NCI-H446 (cell line): Measurements from ENCODE around the gene ECD.
A peak's percentile ranks its signal among the peaks of the same experiment; 100 is the strongest.

ENCODE experiments used
- DNase-seq, 2 experiments: peaks; one replicate each; lab custom pipeline; 2025; lab: John Stamatoyannopoulos, UW

The ECD gene

DNA sequence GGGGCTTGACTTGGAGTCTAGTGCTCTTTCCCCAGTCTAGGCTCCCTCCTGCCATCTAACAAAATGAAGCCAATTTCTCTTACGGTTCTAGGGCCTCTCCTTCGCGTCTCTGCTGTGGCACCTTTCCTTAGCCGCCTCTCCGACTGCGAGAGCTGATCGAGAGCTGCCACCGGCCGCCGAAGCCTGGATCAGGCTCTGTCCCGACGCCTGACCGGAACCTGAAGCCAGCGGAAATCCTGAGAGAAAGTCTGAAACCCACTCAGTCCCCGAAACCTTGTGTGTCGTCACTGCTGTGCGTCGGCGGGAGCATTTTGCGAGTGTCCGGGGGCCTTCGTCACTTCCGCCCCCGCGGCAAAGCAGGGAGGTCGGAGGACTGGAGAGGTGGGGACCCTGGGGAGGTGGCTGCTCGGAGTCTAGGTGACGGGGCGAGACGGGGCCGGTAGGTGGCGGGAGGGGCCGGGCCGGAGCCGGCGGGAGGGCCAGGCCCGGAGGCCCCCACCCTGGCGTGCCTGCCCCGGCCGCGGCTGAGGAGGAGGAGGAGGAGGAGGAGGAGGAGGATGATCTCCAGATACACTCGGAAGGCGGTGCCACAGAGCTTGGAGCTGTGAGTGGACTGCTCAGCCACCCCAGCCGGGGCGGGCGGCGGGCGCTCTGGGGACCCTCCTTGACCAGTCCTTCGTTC is at the start of gene ECD, which contains the start of gene FAM149B1:
Gene ECD, minus strand, starts transcription at position 226 of the 682 bp plus-strand sequence. CDS start 4,071 bp downstream, outside the sequence.
Gene FAM149B1, plus strand, starts transcription at position 337 of the 682 bp plus-strand sequence. Its CDS starts 221 bp downstream, at position 558.
- peak; percentile 77 to 86 for DNase-seq

GRCh38 chr10:73215749-73216148 is 47.9 kb upstream of the ECD start:
- DNase-seq, result no peak

DNA sequence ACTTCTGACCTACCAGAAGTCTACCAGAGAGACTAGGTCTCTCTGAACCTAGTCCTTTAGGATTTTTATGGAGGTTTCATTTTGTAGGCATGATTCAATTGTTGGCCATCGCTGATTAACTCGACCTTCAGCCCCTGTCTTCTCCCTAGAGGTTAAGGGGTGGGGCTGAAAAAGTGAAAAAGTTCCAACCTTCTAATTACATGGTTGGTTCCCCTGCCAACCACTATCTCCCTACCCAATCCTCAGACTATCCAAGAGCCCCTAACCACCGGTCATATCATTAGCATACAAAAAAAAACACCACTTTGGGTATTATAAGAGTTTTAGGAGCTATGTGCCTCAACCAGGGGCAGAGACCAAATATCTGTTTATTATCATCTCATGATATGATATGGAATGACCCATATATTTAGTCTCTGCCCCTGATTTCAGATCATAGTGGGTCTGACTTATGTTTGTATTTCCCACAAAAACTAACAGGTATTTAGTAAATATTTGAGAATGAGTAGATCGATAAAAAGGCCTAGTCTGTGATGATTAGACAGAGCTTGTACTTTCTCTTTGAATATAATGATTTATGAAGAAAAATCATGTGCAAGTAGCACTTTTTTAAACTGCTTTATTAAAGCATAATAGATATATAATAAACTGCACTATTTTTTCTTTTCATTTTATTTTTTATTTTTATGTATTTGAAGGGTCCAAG is 43.5 kb upstream of the ECD start:
- DNase-seq, result no peak

GRCh38 chr10:73210395-73211105 is 42.7 kb upstream of the ECD start:
- no peak for DNase-seq

- no peak for DNase-seq
Observed at GRCh38 chr10:73209705-73210104, 41.9 kb upstream of the ECD start.

DNA sequence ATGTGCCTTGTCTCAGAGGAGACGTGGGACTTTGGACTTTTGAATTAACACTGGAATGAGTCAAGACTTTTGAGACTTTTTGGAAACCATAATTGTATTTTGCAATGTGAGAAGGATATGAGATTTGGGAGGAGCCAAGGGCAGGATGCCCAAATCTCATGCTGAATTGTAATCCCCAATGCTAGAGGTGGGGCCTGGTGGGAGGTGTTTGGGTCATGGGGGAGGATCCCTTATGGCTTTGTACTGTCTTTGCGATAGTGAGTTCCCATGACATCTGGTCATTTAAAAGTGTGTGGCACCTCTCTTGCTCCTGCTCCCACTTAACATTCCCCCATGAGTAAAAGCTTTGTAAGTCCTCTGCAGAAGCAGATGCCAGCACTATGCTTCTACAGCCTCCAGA is 40.1 kb upstream of the ECD start:
- no peak for DNase-seq

GRCh38 chr10:73206385-73206784 is 38.6 kb upstream of the ECD start:
- DNase-seq, result no peak

- no peak for DNase-seq
Observed at GRCh38 chr10:73205890-73206289, 38.1 kb upstream of the ECD start.

DNA sequence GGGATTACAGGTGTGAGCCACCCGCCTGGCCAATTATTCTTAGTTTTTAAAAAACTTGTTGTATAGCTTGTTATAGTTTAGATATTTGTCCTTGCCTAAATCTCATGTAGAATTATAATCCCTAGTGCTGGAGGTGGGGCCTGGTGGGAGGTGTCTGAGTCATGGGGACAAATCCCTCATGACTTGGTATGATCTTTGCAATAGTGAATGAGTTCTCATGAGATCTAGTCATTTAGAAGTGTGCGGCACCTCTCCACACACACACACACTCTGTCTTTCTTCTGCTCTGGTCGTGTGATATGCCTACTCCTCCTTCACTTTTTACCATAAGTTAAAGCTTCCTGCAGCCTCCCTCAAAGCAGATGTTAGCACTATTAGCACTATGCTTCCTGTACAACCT is 37.3 kb upstream of the ECD start:
- no peak for DNase-seq

- DNase-seq, result no peak
Observed at GRCh38 chr10:73190188-73190587, 22.4 kb upstream of the ECD start.

GRCh38 chr10:73186266-73186665 is 18.5 kb upstream of the ECD start:
- DNase-seq, result no peak

DNA sequence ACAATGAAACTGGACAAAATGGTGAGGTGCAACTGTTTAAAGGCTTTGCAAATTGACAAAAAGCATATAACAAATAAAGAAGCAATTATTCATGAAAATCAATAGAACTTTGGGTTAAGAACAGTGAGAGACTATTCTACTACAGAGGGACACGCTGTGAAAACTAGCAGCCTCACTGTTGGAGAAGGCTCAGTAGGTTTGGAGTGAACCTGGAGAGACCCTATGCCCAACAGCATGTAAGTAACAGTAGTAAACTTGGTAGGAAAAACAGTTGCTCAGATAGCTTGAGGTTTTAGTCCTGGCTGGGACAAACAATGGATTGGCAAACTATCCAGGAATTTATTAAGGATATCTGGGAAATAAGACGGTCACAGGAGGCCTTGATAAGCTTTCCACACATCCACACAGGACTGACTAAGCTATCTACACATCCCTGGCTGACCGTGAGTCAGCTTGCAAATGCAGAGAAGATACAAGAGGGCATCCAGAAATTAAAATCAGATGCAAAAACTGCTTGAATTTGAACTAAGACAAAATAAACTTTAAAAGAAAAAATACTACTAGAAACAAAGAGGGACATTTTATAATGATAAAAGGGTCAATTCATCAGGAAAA is 16.0 kb upstream of the ECD start:
- no peak for DNase-seq

DNA sequence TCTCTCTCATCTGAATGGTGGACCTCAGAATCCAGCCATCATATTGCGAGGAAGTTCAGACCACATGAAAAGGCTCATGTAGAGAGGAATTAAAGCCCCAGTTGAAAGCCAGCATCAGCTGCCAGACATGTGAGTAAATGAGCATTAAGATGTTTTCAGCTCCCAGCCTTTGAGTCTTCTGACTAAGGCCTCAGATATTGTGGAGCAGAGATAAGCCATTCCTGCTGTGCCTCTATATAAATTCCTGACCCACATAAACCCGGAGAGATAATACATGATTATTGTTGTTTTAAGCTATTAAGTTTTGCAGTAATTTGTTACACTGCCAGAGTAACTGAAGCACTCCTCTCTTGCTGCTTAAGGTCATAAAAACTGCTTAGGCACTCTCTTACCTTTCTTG is 14.8 kb upstream of the ECD start:
- no peak for DNase-seq

DNA sequence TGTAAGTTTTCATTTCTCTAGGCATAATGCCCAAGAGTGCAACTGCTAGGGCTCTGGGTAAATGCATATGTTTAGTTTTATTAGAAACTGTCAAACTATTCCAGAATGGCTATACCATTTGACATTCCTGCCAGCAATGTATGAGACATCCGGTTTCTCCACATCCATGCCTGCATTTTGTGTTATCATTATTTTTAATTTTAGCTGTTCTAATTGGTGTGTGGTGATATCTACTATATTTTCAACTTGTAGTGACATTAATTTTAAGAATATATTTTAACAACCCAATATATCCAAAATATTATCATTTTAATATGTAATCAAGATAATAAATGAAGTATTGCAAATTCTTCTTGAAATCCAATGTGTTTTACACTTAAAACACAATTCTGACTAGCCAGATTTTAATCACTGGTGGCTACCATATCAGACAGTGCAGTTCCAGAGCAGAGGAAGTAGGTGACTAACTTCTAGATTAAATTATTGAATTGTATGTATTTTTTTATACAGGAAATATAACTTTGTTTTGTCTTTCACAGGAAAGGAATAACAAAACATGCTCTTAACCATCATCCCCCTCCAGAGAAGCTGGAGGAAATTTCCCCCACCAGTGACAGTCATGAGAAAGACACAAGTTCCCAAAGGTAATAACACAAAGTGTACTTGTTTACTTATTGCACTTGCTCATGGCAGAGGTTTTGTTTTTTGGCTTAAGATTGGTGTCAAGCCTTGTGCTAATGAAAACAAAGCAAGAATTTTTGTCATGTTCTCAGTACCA is 6.5 kb upstream of the ECD start:
- no peak for DNase-seq

- no peak for DNase-seq
Observed at GRCh38 chr10:73172867-73173266, 5.1 kb upstream of the ECD start.

- no peak for DNase-seq
Observed at GRCh38 chr10:73169320-73169719, 1.5 kb upstream of the ECD start.

DNA sequence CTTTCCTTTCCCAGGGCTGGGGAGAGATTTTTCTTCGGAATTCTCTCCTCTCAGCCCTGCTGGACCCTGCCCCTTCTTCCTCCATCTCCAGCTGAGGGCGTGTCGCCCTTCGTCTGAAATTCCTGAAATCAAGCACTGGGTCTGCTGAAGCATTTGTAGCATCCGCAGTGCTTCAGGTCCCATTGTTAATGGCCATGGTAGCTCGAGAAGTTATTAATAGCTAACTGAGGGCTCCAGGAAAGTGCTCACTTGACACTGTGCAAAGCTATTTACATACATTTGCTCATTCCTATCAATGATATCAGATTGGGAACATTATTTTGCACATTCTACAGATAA is 626 bp upstream of the ECD start:
- DNase-seq, result no peak

DNA sequence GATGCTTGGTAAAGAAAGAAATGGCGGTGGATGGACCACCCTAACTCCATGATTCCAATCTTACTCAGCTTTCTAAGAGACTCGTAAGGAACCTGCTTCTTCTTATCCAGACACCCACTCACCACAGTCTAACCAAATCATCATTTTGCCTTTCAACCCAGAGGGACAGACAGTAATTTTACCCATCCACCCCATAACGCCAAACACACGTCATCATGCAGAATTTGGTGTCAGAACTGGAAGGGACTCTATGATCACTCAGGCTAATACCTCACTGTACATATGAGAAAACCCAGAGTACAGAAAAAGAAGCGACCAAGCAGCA is 388 bp downstream of the ECD start:
- DNase-seq, result peak in 1 of 2 experiments; percentile 1

DNA sequence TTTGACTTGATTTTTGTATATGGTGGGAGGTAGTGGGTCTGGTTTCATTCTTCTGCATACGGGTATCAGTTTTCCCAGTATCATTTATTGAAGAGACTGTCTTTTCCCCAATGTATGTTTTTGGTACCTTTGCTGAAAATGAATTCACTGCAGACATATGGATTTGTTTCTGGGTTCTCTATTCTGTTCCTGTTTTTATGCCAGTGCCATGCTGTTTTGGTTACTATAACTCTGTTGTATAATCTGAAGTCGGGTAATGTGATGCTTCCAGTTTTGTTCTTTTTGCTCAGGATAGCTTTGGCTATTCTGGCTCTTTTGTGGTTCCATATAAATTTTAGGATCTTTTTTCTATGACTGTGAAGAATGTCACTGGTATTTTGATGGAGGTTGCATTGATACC is 836 bp downstream of the ECD start:
- no peak for DNase-seq

GRCh38 chr10:73163096-73163495 is 4.7 kb downstream of the ECD start:
- DNase-seq, result no peak

DNA sequence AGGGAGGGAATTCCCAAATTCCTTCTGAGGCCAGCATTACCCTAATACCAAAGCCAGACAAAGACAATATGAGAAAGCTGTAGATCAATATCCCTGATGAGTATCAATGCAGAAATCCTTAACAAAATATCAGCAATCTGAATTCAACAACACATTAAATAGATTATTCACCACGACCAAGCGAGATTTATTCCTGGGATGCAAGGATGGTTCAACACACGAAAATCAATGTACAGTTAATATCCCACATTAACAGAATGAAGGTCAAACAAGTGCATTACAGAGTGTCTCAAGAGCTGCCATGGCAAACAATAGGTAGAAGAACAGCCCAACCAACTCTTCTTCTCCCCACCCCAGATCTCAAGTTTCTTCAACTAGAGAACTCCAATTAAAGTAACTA is 6.1 kb downstream of the ECD start:
- no peak for DNase-seq

- no peak for DNase-seq
Observed at GRCh38 chr10:73161079-73161478, 6.7 kb downstream of the ECD start.
